ENCODE results near the gene TMEM233.
"Not testable (repeated sequence)": the region's sequence is repeated elsewhere in the genome, so short reads cannot be mapped to it uniquely, and the experiment has no call there.

TMEM233 gene

DNA sequence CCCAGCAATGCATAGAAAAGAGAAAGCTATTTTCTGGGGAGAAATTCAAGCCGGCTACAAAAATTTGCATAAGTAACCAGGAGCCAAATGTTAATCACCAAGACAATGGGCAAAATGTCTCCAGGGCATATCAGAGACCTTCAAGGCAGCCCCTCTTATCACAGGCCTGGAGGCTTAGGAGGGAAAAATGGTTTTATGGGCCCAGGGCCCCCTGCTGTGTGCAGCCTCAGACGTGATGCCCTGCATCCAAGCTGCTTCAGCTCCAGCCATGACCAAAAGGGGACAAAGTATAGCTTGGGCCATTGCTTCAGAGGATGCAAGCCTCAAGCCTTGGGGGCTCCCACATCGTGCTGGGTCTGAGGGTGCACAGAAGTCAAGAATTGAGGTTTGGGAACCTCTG, 15.8 kb downstream of the TMEM233 start:
- no peak for DNase-seq (ENCODE audit: low read depth)

DNA sequence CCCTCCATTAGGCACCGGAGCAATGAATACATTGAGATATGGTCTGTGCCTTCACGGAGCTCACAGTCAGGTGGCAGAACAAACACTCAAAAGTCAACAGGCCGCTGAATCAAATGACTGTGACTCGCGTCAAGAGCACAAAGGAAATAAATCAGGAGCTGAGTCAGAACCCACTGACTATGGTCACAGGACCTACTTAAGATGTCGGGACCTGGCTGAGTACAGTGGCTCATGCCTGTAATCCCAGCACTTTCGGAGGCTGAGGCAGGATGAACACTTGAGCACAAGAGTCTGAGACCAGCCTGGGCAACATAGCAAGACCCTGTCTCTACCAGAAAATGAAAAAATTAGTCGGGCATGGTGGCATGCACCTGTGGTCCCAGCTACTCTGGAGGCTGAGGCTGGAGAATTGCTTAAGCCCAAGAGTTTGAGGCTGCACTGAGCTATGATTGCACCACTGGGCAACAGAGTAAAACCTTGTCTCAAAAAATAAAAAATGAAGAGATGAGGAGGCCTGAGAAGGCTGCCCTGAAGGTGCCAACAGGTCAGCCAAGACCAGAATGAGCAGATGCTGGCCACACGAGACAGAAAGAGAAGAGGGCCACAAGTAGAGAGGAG, 19.9 kb downstream of the TMEM233 start:
- DNase-seq (ENCODE audit: low read depth), result no peak

- DNase-seq (ENCODE audit: low read depth), result no peak
These were observed 21.1 kb downstream of the TMEM233 start for GRCh38 chr12:119614705-119615104.

DNA sequence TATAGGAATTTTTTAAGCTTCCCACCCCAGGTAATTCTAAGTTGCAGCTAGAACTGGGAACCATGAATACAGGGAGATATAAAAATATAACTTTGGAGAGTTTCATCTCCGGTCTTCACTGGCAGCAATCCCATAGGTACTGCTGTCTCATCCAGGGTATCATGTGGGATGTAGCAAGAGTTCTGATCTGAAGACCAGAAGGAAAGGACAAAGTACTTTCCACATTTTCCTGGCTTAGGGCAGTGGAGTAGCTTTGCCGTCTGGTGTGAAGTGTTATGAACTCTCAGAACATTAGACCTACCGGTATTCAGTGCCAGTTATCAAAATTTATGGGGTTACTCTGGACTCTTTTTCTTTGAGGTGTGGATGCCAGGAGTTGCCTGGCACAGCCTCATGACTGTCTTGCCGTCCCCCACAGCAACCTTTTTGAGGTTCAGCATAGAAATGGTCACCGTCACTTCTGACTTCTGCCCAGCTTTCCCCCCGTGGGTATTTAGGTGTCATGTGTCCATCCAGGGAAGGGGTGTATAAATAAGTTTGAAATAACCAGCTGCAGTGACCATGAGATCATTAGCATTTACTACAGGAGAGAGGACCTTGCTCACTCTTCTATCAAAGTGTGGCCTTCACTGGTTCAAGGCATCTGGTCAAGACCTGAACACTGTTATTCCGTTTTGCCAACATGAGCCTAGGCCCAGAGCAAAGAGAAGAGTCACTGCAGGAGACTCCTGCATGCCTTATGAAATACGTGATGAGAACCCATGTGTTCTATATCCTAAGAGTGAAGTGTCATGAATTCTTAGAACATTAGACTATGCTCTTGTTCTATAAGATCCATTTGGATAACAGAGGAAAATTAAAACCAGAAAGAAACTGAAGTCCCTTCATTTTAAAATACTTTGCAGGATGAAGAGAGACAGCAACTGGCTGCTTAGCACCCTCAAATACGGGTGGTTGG, 22.2 kb downstream of the TMEM233 start:
- no peak for DNase-seq (ENCODE audit: low read depth)

- DNase-seq (ENCODE audit: low read depth), result not testable (repeated sequence)
These were observed 24.8 kb downstream of the TMEM233 start for GRCh38 chr12:119618328-119618896.

- DNase-seq (ENCODE audit: low read depth), result no peak
These were observed 26.9 kb downstream of the TMEM233 start for GRCh38 chr12:119620490-119620889.

DNA sequence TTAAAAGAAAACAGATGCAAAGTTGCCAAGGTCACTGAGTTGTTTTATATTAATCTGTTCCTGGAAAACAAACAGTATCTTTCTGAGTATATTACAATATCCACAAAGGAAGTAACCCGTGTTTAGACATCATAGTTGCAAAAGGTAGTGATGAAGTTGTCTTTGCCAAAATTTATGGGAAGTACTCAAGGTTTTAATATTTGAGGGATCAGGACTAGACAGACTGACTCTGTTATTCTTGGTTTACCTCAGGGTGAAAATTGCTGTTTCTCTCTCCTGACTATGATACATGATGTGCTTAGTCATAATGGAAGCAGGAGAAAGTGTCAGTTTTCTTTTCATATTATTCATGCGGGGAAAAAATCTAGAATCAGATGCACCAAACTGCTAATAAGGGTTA, 28.3 kb downstream of the TMEM233 start:
- DNase-seq (ENCODE audit: low read depth), result no peak

GRCh38 chr12:119624966-119625365, 31.4 kb downstream of the TMEM233 start:
- no peak for DNase-seq (ENCODE audit: low read depth)

DNA sequence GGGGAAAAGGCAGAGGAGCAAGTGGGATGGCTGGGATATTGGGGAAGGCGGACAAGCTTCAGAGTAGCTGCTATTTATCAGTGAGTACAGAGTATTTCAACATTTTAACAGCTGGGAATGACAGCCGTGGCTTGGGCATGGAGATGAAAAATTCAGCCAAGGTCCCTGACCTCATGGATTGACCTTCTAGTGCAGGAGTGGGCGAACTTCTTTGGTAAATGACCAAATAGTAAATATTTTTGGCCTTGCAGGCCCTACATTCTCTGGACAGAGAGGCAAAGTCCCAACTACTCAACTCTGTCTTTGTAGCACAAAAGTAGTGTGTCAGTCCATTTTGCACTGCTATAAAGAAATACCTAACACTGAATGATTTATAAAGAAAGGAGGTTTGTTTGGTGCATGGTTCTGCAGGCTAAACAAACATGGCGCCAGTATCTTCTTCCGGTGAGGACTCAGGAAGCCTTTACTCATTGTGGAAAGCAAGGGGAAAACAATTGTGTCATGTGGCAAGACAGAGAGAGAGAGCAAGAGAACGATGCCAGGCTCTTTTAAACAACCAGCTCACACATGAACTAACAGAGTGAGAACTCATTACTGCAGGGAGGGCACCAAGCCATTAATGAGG, 33.6 kb downstream of the TMEM233 start:
- DNase-seq (ENCODE audit: low read depth), result no peak

DNA sequence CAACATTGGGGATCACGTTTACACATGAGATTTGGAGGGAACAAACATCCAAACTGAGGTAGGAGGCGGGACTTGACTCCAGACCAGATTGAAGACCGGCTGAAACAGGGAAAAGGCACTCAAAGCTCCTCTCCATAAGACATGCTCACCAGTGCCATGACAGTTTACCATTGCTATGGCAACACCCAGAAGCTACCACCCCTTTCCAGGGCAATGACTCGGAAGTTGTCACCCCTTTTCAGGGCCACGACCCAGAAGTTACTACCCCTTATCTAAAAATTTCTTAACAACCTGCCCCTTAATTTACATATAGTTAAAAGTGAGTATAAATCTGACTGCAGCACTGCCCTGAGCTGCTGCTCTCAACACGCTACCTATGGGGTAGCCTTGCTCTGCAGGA, 34.1 kb downstream of the TMEM233 start:
- no peak for DNase-seq (ENCODE audit: low read depth)

- DNase-seq (ENCODE audit: low read depth), result no peak
These were observed 36.7 kb downstream of the TMEM233 start for GRCh38 chr12:119630223-119630780.

DNA sequence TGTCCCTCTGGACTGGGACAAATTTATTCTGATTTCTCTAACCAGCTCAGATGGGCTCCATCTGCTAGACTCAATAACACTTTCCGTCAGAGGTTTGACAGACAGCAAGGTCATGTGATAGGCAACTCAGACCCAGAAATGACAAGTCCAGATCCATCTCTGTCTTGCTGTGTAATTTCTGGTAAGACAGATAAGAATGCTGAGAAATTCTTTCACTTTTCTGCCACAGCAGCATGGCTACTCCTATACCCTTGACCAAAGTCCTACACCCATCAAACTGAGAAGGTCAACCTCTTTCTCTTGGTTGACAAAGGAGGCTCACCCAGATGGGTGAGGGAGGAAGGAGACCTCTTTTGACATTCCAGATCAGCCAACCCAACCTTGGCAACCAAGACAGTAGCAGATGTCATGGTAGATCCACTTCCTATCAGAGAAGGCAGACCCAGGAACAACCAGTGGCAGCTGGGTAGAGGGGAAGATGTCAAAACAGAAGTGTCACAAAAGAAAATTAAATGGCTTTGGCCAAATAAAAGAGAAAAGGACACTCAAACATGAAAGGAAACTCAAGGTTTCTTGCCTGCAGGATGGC, 37.5 kb downstream of the TMEM233 start:
- no peak for DNase-seq (ENCODE audit: low read depth)

- no peak for DNase-seq (ENCODE audit: low read depth)
These were observed 38.5 kb downstream of the TMEM233 start for GRCh38 chr12:119631930-119632678.

GRCh38 chr12:119634743-119635142, 41.2 kb downstream of the TMEM233 start:
- DNase-seq (ENCODE audit: low read depth), result no peak

DNA sequence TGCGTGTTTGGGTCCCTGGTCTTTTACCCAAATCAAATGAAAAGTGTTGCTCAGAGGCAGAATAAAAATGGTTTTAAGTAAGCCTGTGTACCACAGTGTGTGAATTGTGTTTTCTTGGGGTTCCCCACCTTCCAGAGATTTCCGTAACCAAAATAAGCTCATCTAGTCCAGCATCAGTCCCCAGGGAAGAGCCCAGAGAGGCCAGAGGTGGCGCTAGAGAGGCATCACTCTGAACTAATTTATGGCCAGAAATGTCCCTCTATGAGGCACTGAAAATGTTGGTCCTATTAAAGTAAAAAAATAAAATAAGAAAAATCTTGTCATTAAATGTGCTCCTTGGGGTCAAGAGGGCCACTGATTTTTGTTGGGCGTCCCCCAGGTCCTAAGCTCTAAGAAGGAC, 49.4 kb downstream of the TMEM233 start:
- DNase-seq (ENCODE audit: low read depth), result no peak

DNA sequence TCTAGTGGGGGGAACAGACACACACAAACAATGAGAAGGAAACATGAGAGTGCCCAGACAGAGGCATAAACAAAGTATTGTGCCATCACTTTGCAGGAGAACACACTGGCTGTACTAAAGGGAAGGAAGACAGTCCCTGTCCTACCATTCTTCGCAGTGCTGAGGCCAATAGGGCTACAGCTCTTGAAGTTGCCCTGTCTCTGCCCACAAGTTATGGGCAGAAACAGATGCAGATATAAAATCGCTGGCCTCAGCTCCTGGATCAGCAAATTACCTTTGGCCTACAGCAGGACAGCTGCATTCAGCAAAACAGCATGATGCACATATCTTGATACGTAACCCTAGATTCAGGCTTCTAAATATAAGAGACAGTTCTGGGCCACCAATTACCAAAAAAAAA, 51.4 kb downstream of the TMEM233 start:
- DNase-seq (ENCODE audit: low read depth), result no peak

- no peak for DNase-seq (ENCODE audit: low read depth)
These were observed 52.0 kb downstream of the TMEM233 start for GRCh38 chr12:119645535-119646059.

GRCh38 chr12:119649202-119649808, 55.7 kb downstream of the TMEM233 start:
- DNase-seq (ENCODE audit: low read depth), result no peak

DNA sequence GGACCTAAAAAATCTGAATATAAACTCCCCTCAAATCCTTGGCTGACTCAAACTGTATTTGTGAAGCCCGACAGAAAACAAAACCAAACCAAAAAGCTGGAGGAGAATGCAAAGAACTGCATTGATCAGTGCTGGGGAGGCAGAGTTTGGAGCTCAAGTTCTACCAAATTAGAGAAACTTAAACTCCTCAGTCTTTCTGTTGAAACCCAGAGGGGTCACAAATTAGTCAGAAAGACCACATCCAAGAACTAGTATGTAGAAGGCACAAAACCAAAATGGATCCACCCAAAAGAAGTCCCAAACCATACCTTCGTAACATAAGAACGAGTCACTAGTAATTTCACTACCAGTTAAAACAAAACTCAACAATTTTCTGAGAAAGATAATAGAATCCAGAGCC, 59.1 kb downstream of the TMEM233 start:
- DNase-seq (ENCODE audit: low read depth), result no peak

DNA sequence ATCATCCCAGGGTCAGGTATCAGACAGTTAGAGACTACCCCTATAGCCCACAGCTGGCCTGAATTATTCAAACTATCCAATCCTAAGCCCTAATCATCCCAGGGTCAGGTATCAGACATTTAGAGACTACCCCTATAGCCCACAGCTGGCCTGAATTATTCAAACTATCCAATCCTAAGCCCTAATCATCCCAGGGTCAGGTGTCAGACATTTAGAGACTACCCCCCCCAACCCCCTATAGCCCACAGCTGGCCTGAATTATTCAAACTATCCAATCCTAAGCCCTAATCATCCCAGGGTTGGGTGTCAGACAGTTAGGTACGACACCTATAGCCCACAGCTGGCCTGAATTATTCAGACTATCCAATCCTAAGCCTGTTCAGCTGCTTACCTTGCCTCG, 63.4 kb downstream of the TMEM233 start:
- DNase-seq (ENCODE audit: low read depth), result not testable (repeated sequence)
